ENCODE measurements around the gene RSPH3.

The RSPH3 gene

GRCh38 chr6:158926414-158926813 is 73.6 kb downstream of the RSPH3 start:
- DNase-seq, result no peak

DNA sequence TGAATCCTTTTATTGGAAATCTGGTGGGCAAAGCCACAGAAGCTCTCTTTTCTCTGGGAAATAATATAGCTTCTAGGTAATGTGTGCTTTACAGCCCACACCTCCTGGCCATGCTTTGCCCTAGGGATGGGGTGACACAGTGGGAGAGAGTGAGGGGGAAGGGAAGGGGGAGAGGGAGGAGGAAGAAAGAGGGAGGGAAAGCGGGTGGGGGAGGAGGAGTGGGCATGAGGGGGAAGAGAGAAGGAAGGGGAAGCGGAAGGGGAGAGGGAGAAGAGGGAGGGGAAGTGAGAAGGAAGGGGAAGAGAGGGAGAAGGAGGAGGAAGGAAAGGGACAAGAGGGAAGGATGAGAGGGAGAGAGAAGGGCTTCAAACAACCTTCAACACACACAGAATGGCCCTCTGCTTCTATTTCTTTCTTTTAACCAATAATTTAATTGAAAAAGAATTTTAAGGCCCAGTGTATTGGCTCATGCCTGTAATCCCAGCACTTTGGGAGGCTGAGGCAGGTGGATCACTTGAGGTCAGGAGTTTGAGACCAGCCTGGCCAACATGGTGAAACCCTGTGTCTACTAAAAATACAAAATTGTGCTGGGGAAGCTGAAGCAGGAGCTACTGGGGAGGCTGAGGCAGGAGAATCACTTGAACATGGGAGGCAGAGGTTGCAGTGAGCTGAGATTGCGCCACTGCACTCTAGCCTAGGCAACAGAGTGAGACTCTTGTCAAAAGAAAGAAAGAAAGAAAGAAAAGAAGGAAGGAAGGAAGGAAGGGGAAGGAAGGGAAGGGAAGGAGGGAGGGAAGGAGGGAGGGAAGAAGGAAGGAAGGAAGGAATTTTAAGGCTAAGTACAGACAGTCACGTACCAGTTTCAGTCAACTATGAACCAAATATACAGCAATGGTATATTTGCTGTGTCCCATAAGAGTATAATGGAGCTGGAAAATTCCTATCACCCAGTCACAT is 75.2 kb downstream of the RSPH3 start:
- no peak for DNase-seq

DNA sequence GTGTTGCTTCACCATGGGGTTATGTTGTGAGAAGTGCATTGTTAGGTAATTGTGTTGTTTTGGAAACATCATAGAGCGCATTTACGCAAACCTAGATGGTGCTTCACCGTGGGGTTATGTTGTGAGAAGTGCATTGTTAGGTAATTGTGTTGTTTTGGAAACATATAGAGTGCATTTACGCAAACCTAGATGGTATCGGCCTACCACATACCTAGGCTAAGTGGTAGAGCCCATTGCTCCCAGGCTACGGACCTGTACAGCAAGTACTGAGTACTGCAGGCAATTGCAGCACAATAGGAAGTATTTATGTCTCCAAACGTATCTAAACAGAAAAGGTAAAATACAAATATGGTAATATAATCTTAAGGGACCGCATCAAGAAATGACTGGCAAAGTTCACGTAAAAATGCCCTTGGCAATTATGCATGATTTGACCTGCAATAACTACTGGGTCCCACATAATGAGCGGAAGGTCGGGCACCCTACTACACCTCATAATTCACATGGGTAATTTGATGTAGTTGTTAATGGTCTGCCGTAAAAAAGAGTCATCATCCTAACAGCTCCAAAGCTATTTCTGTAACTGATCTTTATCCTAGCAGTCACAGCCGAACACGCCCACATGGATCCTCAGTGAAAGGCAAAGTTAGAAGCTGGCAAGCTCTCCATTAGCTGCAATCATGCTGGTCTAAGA is 76.0 kb downstream of the RSPH3 start:
- no peak for DNase-seq

Data from activated gamma-delta T cell (primary cell).